SK-N-SH (cell line): ENCODE results near the gene PDXDC1.
"Not testable (repeated sequence)": the region's sequence is repeated elsewhere in the genome, so short reads cannot be mapped to it uniquely, and the experiment has no call there.

ENCODE experiments used
- CTCF ChIP-seq: fragments of 200-600 bp; sonication (generic); IDR thresholded peaks from 2 replicates; pipeline ENCODE4 v1.6.1; 2017; ENCODE audit warnings: antibody characterized with exemption, mild to moderate bottlenecking, moderate library complexity
- RFX5 ChIP-seq: IDR thresholded peaks from 2 replicates; pipeline ENCODE4 v1.6.1; 2012; ENCODE audit warnings: mild to moderate bottlenecking, improper control_type of control experiment, low read length
- SIN3A ChIP-seq: IDR thresholded peaks from 2 replicates; pipeline ENCODE4 v1.6.1; 2012; ENCODE audit warnings: low read depth, mild to moderate bottlenecking, low read length, moderate library complexity, borderline replicate concordance
- TAF1 ChIP-seq: IDR thresholded peaks from 2 replicates; pipeline ENCODE4 v1.6.1; 2012; ENCODE audit warnings: low read depth, mild to moderate bottlenecking, low read length, moderate library complexity, borderline replicate concordance
- YY1 ChIP-seq: IDR thresholded peaks from 2 replicates; pipeline ENCODE4 v1.4.0; 2012; ENCODE audit warnings: low read depth, mild to moderate bottlenecking

GRCh38 chr16:14981234-14981633 lies 6.4 kb downstream of the PDXDC1 start:
- TF ChIP-seq CTCF, SIN3A, YY1, RFX5, TAF1: not testable (repeated sequence)
